Bronchial epithelial cell (primary cell): ENCODE results near the gene TMEM89. TPM values are rescaled to one million over a fixed set of nuclear protein-coding genes. Genes with fewer than 3 reads are reported as not detected.

Experiments
- DNase-seq: peaks from one replicate; pipeline ENCODE4 v3.0.0-alpha.2; 2010; ENCODE audit warnings: low read depth
- FAIRE-seq: peaks from 2 replicates; lab custom pipeline; 2011; peaks lifted over from hg19 to GRCh38; lab: Jason Lieb, UNC
- H3K27me3 ChIP-seq: 2 replicates; pipeline ENCODE4 v1.5.1; 2011; ENCODE audit warnings: low read length; ENCODE audit not compliant: control insufficient read depth, insufficient read depth
- H3K36me3 ChIP-seq: 2 replicates; pipeline ENCODE4 v1.5.1; 2011; ENCODE audit warnings: low read length; ENCODE audit not compliant: control insufficient read depth, insufficient read depth
- H3K4me3 ChIP-seq: 2 replicates; pipeline ENCODE4 v1.5.1; 2011; ENCODE audit warnings: mild to moderate bottlenecking, low read depth, low read length, control low read depth
- total RNA-seq: library from RNA; depleted of rRNA; stranded (reverse); fragments of >200 nt; gene quantifications from 2 replicates; pipeline ENCODE4 v1.2.1, GENCODE V29; 2014
- TF ChIP-seq, protein P1 (sequence below): IDR thresholded peaks from 2 replicates; pipeline ENCODE4 v1.5.1; 2011; ENCODE audit warnings: mild to moderate bottlenecking, moderate library complexity, low read length, control low read depth, inconsistent platforms; ENCODE audit not compliant: insufficient read depth, severe bottlenecking

The TMEM89 gene
- total RNA-seq, 1 donor from 2014 or later: not detected

GRCh38 chr3:48617559-48617958 lies 4.0 kb downstream of the TMEM89 start:
- no peak for DNase-seq
- H3K36me3 ChIP-seq: no peaks in the 10 kb centered on the region
- H3K27me3 ChIP-seq: no peaks in the 10 kb centered on the region
- no peak for FAIRE-seq
- TF ChIP-seq, protein P1, sequence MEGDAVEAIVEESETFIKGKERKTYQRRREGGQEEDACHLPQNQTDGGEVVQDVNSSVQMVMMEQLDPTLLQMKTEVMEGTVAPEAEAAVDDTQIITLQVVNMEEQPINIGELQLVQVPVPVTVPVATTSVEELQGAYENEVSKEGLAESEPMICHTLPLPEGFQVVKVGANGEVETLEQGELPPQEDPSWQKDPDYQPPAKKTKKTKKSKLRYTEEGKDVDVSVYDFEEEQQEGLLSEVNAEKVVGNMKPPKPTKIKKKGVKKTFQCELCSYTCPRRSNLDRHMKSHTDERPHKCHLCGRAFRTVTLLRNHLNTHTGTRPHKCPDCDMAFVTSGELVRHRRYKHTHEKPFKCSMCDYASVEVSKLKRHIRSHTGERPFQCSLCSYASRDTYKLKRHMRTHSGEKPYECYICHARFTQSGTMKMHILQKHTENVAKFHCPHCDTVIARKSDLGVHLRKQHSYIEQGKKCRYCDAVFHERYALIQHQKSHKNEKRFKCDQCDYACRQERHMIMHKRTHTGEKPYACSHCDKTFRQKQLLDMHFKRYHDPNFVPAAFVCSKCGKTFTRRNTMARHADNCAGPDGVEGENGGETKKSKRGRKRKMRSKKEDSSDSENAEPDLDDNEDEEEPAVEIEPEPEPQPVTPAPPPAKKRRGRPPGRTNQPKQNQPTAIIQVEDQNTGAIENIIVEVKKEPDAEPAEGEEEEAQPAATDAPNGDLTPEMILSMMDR: no peak
- H3K4me3 ChIP-seq: no peak overlapping the region

GRCh38 chr3:48614044-48614443 lies 7.5 kb downstream of the TMEM89 start:
- peak; percentile 92 for DNase-seq
- Histone ChIP-seq H3K4me3 (no peak overlapping the region), H3K27me3 (no peaks in the 10 kb centered on the region), H3K36me3 (no peaks in the 10 kb centered on the region)
- TF ChIP-seq, protein P1: no peak
- peak; percentile 28 for FAIRE-seq

DNA sequence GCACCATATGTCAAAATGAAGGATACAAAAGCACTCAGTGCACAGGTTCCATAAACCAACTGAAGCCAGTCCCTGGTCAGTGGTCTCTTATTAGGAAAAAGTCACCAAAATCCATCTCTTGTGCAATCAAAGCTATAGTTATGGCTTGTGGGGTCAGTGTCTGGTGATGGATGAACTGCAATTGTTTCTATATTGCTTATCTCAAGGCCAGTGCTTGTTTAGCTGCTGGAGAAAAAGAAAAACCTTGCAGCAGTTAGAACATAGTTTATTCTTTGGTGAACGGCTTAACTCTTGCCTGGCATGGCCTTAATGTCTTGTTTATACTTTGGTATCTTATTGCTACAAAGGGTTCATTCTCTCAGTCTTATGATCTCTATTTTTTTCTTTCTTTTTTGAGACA lies 9.3 kb downstream of the TMEM89 start:
- TF ChIP-seq, protein P1: no peak
- DNase-seq (no peak), FAIRE-seq (no peak)
- Histone ChIP-seq H3K27me3 (no peaks in the 10 kb centered on the region), H3K4me3 (no peak overlapping the region), H3K36me3 (peaks cover 3% of the 10 kb centered on the region)

GRCh38 chr3:48609088-48610005 lies 12.2 kb downstream of the TMEM89 start, which contains the start of gene UQCRC1:
UQCRC1 (minus strand) TSS chr3:48609646; CDS start chr3:48609620, 26 bp downstream.
- TF ChIP-seq, protein P1: peak; percentile 85
- H3K36me3 ChIP-seq: peaks cover 18% of the 10 kb centered on the region
- H3K27me3 ChIP-seq: no peaks in the 10 kb centered on the region
- peak within 1 kb of the TSS; percentile 99 for H3K4me3 ChIP-seq
- FAIRE-seq (no peak), DNase-seq (peak; percentile 84)

GRCh38 chr3:48607519-48607918 lies 14.1 kb downstream of the TMEM89 start:
- TF ChIP-seq, protein P1: no peak
- Histone ChIP-seq H3K36me3 (peaks cover 33% of the 10 kb centered on the region), H3K4me3 (no peak overlapping the region), H3K27me3 (no peaks in the 10 kb centered on the region)
- no peak for DNase-seq
- FAIRE-seq: no peak
